SK-N-SH (cell line): ENCODE measurements around the gene ACP4. TPM values are rescaled to one million over a fixed set of nuclear protein-coding genes. Genes with fewer than 3 reads are reported as not detected.

ENCODE experiments used
- CTCF ChIA-PET: fragments of 300-600, 350-600 bp; formaldehyde crosslinking; extraction: SDS; loops from one replicate; lab custom pipeline; 2021; lab: Yijun Ruan, JAX
- POLR2A ChIA-PET: fragments of 350-600 bp; sonication (Branson Sonifier 250); formaldehyde crosslinking; extraction: SDS; loops from one replicate; lab custom pipeline; 2020; ENCODE audit warnings: antibody characterized with exemption, inconsistent platforms; lab: Yijun Ruan, JAX
- DNase-seq: peaks from one replicate; pipeline ENCODE4 v3.0.0; 2012
- H2AFZ ChIP-seq: fragments of 200-600 bp; sonication (generic); 2 replicates; pipeline ENCODE4 v1.8.1; 2016; ENCODE audit warnings: antibody characterized with exemption, mild to moderate bottlenecking, low read depth
- H3F3A ChIP-seq: fragments of 200-600 bp; sonication (generic); replicated peaks from 2 replicates; pipeline ENCODE3; 2016; ENCODE audit warnings: antibody characterized with exemption, mild to moderate bottlenecking; ENCODE audit not compliant: insufficient read depth
- H3K27ac ChIP-seq, 2 experiments: fragments of 200-500 bp in 1 of 2; fragments of 200-600 bp in 1 of 2; sonication (Bioruptor generic) in 1 of 2; sonication (generic), shearing (Covaris generic) in 1 of 2; 2 replicates each; pipeline versions ENCODE4 v1.5.1 to v1.6.1; 2014 to 2016; ENCODE audit warnings: low read depth in 2 of 2, inconsistent platforms in 1 of 2, low read length in 1 of 2, mild to moderate bottlenecking in 1 of 2, mixed read lengths in 1 of 2
- H3K27me3 ChIP-seq: fragments of 200-600 bp; sonication (generic), shearing (Covaris generic); 2 replicates; pipeline ENCODE4 v1.6.1; 2016; ENCODE audit warnings: mixed run types; ENCODE audit not compliant: insufficient read depth
- H3K36me3 ChIP-seq, 2 experiments: fragments of 200-500 bp in 1 of 2; fragments of 200-600 bp in 1 of 2; sonication (Bioruptor generic) in 1 of 2; sonication (generic) in 1 of 2; replicated peaks in 1 of 2; 2 replicates each; pipeline versions ENCODE3 to v1.5.1; 2014 to 2016; ENCODE audit warnings: low read length in 1 of 2, mild to moderate bottlenecking in 1 of 2; ENCODE audit not compliant: insufficient read depth in 2 of 2, control insufficient read depth in 1 of 2
- H3K4me1 ChIP-seq, 2 experiments: fragments of 200-500 bp in 1 of 2; fragments of 200-600 bp in 1 of 2; sonication (Bioruptor generic) in 1 of 2; sonication (generic), shearing (Covaris generic) in 1 of 2; 2 replicates each; pipeline versions ENCODE4 v1.5.1 to v1.6.1; 2014 to 2016; ENCODE audit warnings: low read depth in 1 of 2, low read length in 1 of 2, mixed run types in 1 of 2; ENCODE audit not compliant: insufficient read depth in 2 of 2, control insufficient read depth in 1 of 2
- H3K4me2 ChIP-seq: fragments of 200-600 bp; sonication (generic), shearing (Covaris generic); 2 replicates; pipeline ENCODE4 v1.6.1; 2017; ENCODE audit warnings: mixed run types
- H3K4me3 ChIP-seq, 2 experiments: fragments of 200-500 bp in 1 of 2; fragments of 200-600 bp in 1 of 2; sonication (Bioruptor generic) in 1 of 2; sonication (generic), shearing (Covaris generic) in 1 of 2; 2 replicates each; pipeline versions ENCODE4 v1.5.1 to v1.8.1; 2014 to 2016; ENCODE audit warnings: low read depth in 2 of 2, inconsistent platforms in 1 of 2, low read length in 1 of 2, mild to moderate bottlenecking in 1 of 2, mixed read lengths in 1 of 2, moderate library complexity in 1 of 2
- H3K79me2 ChIP-seq: fragments of 200-600 bp; sonication (generic); 2 replicates; pipeline ENCODE4 v1.8.1; 2017; ENCODE audit warnings: mild to moderate bottlenecking; ENCODE audit not compliant: insufficient read depth
- H3K9ac ChIP-seq: fragments of 200-600 bp; sonication (generic); 2 replicates; pipeline ENCODE4 v1.6.1; 2017; ENCODE audit warnings: mixed run types
- H3K9me2 ChIP-seq: fragments of 200-600 bp; sonication (generic); 2 replicates; pipeline ENCODE4 v1.6.1; 2017; ENCODE audit warnings: mixed run types
- H3K9me3 ChIP-seq: fragments of 200-600 bp; sonication (generic); 2 replicates; pipeline ENCODE4 v1.6.1; 2017; ENCODE audit warnings: mixed run types, mild to moderate bottlenecking, moderate library complexity
- H4K20me1 ChIP-seq: fragments of 200-600 bp; sonication (generic); 2 replicates; pipeline ENCODE4 v1.6.1; 2017; ENCODE audit warnings: mild to moderate bottlenecking, mixed run types; ENCODE audit not compliant: insufficient read depth
- EZH2phosphoT487 ChIP-seq: fragments of 200-600 bp; sonication (generic); IDR thresholded peaks from 2 replicates; pipeline ENCODE4 v1.6.1; 2017; ENCODE audit warnings: low read depth, mixed run types, mild to moderate bottlenecking, antibody characterized with exemption, moderate library complexity, borderline replicate concordance
- FOSL2 ChIP-seq: IDR thresholded peaks from 2 replicates; pipeline ENCODE4 v1.4.0; 2012; ENCODE audit warnings: low read depth, mild to moderate bottlenecking, moderate library complexity, borderline replicate concordance
- GABPA ChIP-seq: IDR thresholded peaks from 2 replicates; pipeline ENCODE4 v1.4.0; 2012; ENCODE audit warnings: low read depth, mild to moderate bottlenecking
- GATA2 ChIP-seq: sonication (generic); formaldehyde crosslinking; IDR thresholded peaks from 2 replicates; pipeline ENCODE4 v1.5.0; 2020; ENCODE audit warnings: mild to moderate bottlenecking, missing genetic modification reagents
- MEF2A ChIP-seq: IDR thresholded peaks from 2 replicates; pipeline ENCODE4 v1.4.0; 2012; ENCODE audit warnings: low read depth, borderline replicate concordance
- POLR2AphosphoS5 ChIP-seq: IDR thresholded peaks from 2 replicates; pipeline ENCODE4 v1.6.1; 2012; ENCODE audit warnings: low read depth, low read length
- RAD21 ChIP-seq: IDR thresholded peaks from 2 replicates; pipeline ENCODE4 v1.6.1; 2012; ENCODE audit warnings: mild to moderate bottlenecking, low read length
- RFX5 ChIP-seq: IDR thresholded peaks from 2 replicates; pipeline ENCODE4 v1.6.1; 2012; ENCODE audit warnings: mild to moderate bottlenecking, improper control_type of control experiment, low read length
- RXRA ChIP-seq: IDR thresholded peaks from 2 replicates; pipeline ENCODE4 v1.4.0; 2012; ENCODE audit warnings: low read depth, mild to moderate bottlenecking, borderline replicate concordance
- SMC3 ChIP-seq: IDR thresholded peaks from 2 replicates; pipeline ENCODE4 v1.6.1; 2012; ENCODE audit warnings: low read depth, low read length, improper control_type of control experiment
- TAF1 ChIP-seq: IDR thresholded peaks from 2 replicates; pipeline ENCODE4 v1.6.1; 2012; ENCODE audit warnings: low read depth, mild to moderate bottlenecking, low read length, moderate library complexity, borderline replicate concordance
- whole genome bisulfite sequencing: methylation state at CpG from one replicate; pipeline ENCODE4 v1.1.6; 2017; ENCODE audit warnings: low lambda C conversion rate; 5-methylcytosine and 5-hydroxymethylcytosine counted together
- polyA plus RNA-seq, 3 experiments: library from polyadenylated mRNA; depleted of rRNA; stranded (reverse); fragments of >200 nt; gene quantifications; 2 replicates each; pipeline ENCODE4 v1.2.3, GENCODE V29; 2012
- small RNA-seq, 7 experiments: library from RNA; depleted of rRNA; stranded (forward); fragments of <200 nt; gene quantifications; one replicate each; pipeline ENCODE3, GENCODE V24; 2012
- TF ChIP-seq, protein P1 (sequence below): IDR thresholded peaks from 2 replicates; pipeline ENCODE4 v1.4.0; 2012; ENCODE audit warnings: low read depth, borderline replicate concordance
- TF ChIP-seq, protein P2 (sequence below): fragments of 200-600 bp; sonication (generic); IDR thresholded peaks from 2 replicates; pipeline ENCODE4 v1.6.1; 2017; ENCODE audit warnings: antibody characterized with exemption, mild to moderate bottlenecking, moderate library complexity
- TF ChIP-seq, protein P3 (sequence below): IDR thresholded peaks from 2 replicates; pipeline ENCODE4 v1.4.0; 2012; ENCODE audit warnings: low read depth

The ACP4 gene
- polyA plus RNA-seq, 1 of the 3 experiments (the other 2 are of a cell fraction): not detected

DNA sequence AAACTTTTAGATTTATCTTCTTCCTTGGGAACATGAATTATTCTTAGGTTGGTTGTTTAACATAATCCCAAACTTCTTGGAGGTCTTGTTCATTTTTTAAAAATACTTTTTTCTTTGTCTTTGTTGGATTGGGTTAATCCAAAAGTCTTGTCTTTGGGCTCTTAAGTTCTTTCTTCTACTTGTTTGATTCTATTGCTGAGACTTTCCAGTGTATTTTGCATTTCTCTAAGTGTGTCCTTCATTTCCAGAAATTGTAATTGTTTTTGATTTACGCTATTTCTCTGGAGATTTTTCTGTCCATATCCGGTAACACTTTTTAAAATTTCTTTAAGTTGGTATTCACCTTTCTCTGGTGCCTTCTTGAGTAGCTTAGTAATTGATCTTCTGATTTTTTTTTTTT is 53.0 kb downstream of the ACP4 start (continued):
- TF ChIP-seq GATA2 (CRISPR knock-in tag): no peak

DNA sequence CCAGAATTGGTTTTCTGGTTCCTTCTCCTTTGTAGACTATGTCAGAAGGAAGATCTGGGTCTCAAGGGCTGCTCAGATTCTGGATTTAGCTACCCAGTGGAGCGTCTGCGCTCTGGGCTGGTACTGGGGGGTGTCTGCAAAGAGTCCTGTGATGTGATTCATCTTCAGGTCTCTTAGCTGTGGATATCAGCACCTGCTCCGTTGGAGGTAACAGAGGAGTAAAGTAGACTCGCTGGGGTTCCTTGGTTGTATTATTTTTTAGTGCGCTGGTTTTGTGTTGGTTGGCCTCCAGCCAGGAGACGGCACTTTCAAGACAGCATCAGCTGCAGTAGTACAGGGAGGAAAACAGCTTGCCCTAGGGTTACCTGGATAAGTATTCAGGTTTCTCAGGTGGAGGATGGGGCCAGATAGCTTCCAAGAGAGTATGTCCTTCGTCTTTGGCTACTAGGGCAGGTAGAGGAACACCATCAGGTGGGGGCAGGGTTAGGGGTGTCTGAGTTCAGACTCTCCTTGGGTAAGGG is 53.5 kb downstream of the ACP4 start:
- no peak for TF ChIP-seq RFX5
- TF ChIP-seq, protein P1, sequence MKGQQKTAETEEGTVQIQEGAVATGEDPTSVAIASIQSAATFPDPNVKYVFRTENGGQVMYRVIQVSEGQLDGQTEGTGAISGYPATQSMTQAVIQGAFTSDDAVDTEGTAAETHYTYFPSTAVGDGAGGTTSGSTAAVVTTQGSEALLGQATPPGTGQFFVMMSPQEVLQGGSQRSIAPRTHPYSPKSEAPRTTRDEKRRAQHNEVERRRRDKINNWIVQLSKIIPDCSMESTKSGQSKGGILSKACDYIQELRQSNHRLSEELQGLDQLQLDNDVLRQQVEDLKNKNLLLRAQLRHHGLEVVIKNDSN: no peak
- no peak for TF ChIP-seq RAD21
- TF ChIP-seq, protein P2, sequence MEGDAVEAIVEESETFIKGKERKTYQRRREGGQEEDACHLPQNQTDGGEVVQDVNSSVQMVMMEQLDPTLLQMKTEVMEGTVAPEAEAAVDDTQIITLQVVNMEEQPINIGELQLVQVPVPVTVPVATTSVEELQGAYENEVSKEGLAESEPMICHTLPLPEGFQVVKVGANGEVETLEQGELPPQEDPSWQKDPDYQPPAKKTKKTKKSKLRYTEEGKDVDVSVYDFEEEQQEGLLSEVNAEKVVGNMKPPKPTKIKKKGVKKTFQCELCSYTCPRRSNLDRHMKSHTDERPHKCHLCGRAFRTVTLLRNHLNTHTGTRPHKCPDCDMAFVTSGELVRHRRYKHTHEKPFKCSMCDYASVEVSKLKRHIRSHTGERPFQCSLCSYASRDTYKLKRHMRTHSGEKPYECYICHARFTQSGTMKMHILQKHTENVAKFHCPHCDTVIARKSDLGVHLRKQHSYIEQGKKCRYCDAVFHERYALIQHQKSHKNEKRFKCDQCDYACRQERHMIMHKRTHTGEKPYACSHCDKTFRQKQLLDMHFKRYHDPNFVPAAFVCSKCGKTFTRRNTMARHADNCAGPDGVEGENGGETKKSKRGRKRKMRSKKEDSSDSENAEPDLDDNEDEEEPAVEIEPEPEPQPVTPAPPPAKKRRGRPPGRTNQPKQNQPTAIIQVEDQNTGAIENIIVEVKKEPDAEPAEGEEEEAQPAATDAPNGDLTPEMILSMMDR: no peak
- TF ChIP-seq, all 33 proteins: peak for 0
- Histone ChIP-seq H3F3A (no peaks in the 10 kb centered on the region), H3K79me2 (no peaks in the 10 kb centered on the region), H3K36me3 (no peaks in the 10 kb centered on the region), H4K20me1 (no peaks in the 10 kb centered on the region), H3K9me2 (no peaks in the 10 kb centered on the region), H3K4me3 (no peak overlapping the region), H3K4me1 (no peaks in the 10 kb centered on the region), H3K4me2 (no peak overlapping the region), H3K9ac (no peak overlapping the region), H2AFZ (no peak overlapping the region), H3K27ac (no peak overlapping the region), H3K27me3 (peaks cover 31% of the 10 kb centered on the region; the same call in 1 of the 2 replicates), H3K9me3 (no peaks in the 10 kb centered on the region)
- WGBS: 2% methylated on average over 7 of the region's 7 CpGs
- POLR2A ChIA-PET: no interaction called here
- CTCF ChIA-PET: interaction anchor here (0.5 kb wide), 1 partner anchor 274 kb away, joined by 3 read pairs; no protein-coding TSS in a partner anchor
- DNase-seq: no peak

DNA sequence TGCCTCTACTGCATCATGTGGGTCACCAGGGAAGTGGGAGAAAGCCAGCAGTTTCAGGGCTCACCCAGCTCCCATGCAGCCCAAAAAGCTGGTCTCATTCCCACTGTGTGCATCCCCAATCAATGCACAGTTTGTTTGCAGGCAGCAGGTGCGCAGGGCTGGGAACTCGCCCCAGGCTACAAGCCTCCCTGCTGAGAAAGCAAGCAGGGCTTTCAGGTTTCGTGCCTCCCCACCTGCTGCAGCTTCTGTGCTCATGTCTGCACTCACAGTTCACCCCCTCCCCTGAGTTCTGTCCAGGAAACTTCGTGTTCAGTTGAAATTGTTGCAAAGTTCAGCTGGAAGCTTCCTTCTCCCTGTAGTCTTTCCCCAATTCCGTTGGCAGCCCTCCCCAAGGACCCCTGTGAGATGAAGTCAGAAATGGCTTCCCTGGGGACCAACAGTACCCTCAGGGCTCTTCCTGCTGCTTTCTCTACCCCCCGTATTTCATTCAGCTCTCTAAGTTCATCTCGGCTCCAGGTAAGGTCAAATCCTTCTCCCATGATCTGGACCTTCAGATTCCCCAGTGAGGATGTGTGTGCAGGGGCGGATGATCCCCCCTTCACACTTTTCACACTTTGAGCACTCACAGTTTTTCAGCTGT is 54.2 kb downstream of the ACP4 start:
- CTCF ChIA-PET: no interaction called here
- no peak overlapping the region for H3K4me2 ChIP-seq
- WGBS: 0% methylated on average over 8 of the region's 8 CpGs
- H3K4me3 ChIP-seq: no peak overlapping the region
- H3K36me3 ChIP-seq: no peaks in the 10 kb centered on the region
- no peak overlapping the region for H3K9ac ChIP-seq
- H3K79me2 ChIP-seq: no peaks in the 10 kb centered on the region
- TF ChIP-seq TAF1 (no peak), MEF2A (no peak), SMC3 (no peak), RXRA (no peak), FOSL2 (no peak), POLR2AphosphoS5 (no peak), GABPA (no peak), EZH2phosphoT487 (no peak)
- TF ChIP-seq, protein P3, sequence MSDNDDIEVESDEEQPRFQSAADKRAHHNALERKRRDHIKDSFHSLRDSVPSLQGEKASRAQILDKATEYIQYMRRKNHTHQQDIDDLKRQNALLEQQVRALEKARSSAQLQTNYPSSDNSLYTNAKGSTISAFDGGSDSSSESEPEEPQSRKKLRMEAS: no peak
- TF ChIP-seq, all 33 proteins: peak for 0
- peaks cover 35% of the 10 kb centered on the region; the same call in 1 of the 2 replicates for H3K27me3 ChIP-seq
- no peak overlapping the region for H2AFZ ChIP-seq
- H3F3A ChIP-seq: no peaks in the 10 kb centered on the region
- POLR2A ChIA-PET: no interaction called here
- H3K9me3 ChIP-seq: no peaks in the 10 kb centered on the region
- DNase-seq: no peak
- no peaks in the 10 kb centered on the region for H4K20me1 ChIP-seq
- H3K4me1 ChIP-seq: no peaks in the 10 kb centered on the region
- H3K27ac ChIP-seq: no peak overlapping the region
- no peaks in the 10 kb centered on the region for H3K9me2 ChIP-seq

Small RNA genes within 50 kb of the gene (small RNA-seq; reads per million reads assigned to genes)
- gene SNORD88A (4.3 to 64.8 (median 14.8) reads per million in 7 experiments), gene SNORD88B (0 reads per million in 7 experiments), gene SNORD88C (0 reads per million in 7 experiments)

Other genes starting within 250 kb of the ACP4 start
- 5.4 and 6.9 TPM in 2 replicates for gene LRRC4B, start 222.0 kb upstream of the ACP4 start, polyA plus RNA-seq (2012; rRNA removed)
- 0.52 and 0.94 TPM in 2 replicates for gene SYT3, start 150.5 kb upstream of the ACP4 start, polyA plus RNA-seq (2012; rRNA removed)
- 3.4 and 5.7 TPM in 2 replicates for gene C19orf81, start 141.0 kb upstream of the ACP4 start, polyA plus RNA-seq (2012; rRNA removed)
- 0.28 and 0.31 TPM in 2 replicates for gene SHANK1, start 70.6 kb upstream of the ACP4 start, polyA plus RNA-seq (2012; rRNA removed)
- gene CLEC11A, start 67.1 kb upstream of the ACP4 start, polyA plus RNA-seq (2012; rRNA removed): 4.4 and 5.1 TPM in 2 replicates
- not detected in 2 replicates for gene GPR32, start 20.0 kb upstream of the ACP4 start, polyA plus RNA-seq (2012; rRNA removed)
- not detected in 2 replicates for gene KLK1, start 33.4 kb downstream of the ACP4 start, polyA plus RNA-seq (2012; rRNA removed)
- not detected in 2 replicates for gene KLK15, start 43.2 kb downstream of the ACP4 start, polyA plus RNA-seq (2012; rRNA removed)
- gene KLK3, start 64.5 kb downstream of the ACP4 start, polyA plus RNA-seq (2012; rRNA removed): not detected in 2 replicates
- 0.15 and 0.44 TPM in 2 replicates for gene KLK2, start 83.0 kb downstream of the ACP4 start, polyA plus RNA-seq (2012; rRNA removed)
- not detected in 2 replicates for gene KLK4, start 121.0 kb downstream of the ACP4 start, polyA plus RNA-seq (2012; rRNA removed)
- not detected in 2 replicates for gene KLK5, start 162.6 kb downstream of the ACP4 start, polyA plus RNA-seq (2012; rRNA removed)
- not detected in 2 replicates for gene KLK6, start 179.2 kb downstream of the ACP4 start, polyA plus RNA-seq (2012; rRNA removed)
- not detected in 2 replicates for gene KLK7, start 193.5 kb downstream of the ACP4 start, polyA plus RNA-seq (2012; rRNA removed)
- not detected in 2 replicates for gene KLK8, start 211.2 kb downstream of the ACP4 start, polyA plus RNA-seq (2012; rRNA removed)
- gene KLK10, start 229.3 kb downstream of the ACP4 start, polyA plus RNA-seq (2012; rRNA removed): not detected in 2 replicates
- gene KLK11, start 236.2 kb downstream of the ACP4 start, polyA plus RNA-seq (2012; rRNA removed): not detected in 2 replicates
- gene KLK12, start 244.6 kb downstream of the ACP4 start, polyA plus RNA-seq (2012; rRNA removed): not detected in 2 replicates